ENCODE data around the gene CNR1. TPM values are rescaled to one million over a fixed set of nuclear protein-coding genes. Genes with fewer than 3 reads are reported as not detected.

CNR1 gene
- total and polyA plus RNA-seq, 5 experiments from 2014 or later = 0.27 to 1.1 TPM; not detected in 3

Other genes with a start within 250 kb of the CNR1 start
- not detected for gene SPACA1, start 118.5 kb downstream of the CNR1 start, total RNA-seq
- not detected for gene SPACA1, start 118.5 kb downstream of the CNR1 start, polyA plus RNA-seq